Daoy (cell line): Measurements from ENCODE around the gene AJUBA. TPM values are rescaled to one million over a fixed set of nuclear protein-coding genes. Genes with fewer than 3 reads are reported as not detected.
"Not testable (repeated sequence)": the region's sequence is repeated elsewhere in the genome, so short reads cannot be mapped to it uniquely, and the experiment has no call there.

Experiments
- DNase-seq: peaks from one replicate; pipeline ENCODE4 v3.0.0-alpha.2; 2015; ENCODE audit warnings: low read depth
- total RNA-seq: library from RNA; depleted of rRNA; stranded (reverse); fragments of >200 nt; shearing (Covaris generic); gene quantifications from 2 replicates; pipeline ENCODE4 v1.2.3, GENCODE V29; 2014

The AJUBA gene
- total RNA-seq, 1 experiment from 2014 or later, result 70.2 TPM

DNA sequence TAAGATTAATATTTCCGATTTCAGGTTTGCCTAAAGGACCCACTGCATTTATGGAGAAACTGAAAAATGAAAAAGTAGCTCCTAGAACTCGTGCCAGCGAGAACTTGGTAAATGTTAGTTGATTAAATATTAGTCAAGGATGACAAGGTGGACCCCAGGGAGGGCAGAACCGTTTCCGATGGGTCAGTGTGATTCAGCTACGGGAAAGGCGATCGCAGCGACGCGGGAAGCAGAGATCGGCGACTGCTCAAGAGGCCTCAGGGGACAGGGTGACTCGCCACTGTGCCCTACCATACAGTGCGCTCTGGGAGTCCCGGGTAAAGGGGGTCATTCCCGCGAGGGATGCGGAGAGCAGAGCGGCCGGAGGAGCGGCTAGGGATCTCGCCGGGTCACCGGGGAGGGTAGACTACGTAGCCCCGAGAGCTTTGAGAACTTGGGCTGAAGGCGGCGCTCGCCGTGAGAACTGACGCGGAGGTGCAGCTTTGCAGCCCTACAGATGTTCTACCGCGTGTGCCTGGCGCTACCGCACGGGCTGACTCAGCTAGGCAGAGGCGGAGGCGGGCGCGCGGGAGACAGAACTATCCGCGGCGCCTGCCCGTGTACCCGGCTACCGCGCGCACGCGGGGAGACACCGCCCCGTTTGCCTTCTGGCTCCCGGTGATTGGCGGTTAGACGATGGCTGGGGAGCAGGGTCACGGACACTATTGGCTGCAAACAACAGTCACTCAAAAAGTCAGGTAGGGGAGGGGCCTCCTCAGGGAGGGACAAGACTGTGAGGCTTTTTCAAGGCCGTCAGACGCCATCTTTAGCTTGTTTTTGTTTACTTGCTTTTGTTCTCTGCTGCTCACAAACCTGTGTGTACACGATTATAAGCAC lies 24.4 kb upstream of the AJUBA start:
- peak; percentile 99 for DNase-seq

DNA sequence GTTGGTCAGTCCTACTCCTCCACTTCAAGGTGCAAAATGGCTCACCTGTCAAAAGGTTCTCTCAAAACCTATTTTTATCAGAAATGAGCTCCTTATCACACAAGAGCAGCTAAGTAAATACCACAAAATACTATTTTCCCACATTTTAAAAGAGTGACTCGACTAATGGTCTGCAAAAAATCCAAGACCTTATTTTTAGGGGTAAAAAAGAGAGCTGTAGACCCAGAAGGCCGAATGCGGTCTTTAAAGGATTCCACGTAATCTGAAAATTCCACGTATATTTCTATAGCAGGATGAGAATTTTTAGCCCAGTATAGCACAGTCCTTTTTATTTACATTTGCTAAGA lies 23.8 kb upstream of the AJUBA start:
- DNase-seq, result peak; percentile 15

DNA sequence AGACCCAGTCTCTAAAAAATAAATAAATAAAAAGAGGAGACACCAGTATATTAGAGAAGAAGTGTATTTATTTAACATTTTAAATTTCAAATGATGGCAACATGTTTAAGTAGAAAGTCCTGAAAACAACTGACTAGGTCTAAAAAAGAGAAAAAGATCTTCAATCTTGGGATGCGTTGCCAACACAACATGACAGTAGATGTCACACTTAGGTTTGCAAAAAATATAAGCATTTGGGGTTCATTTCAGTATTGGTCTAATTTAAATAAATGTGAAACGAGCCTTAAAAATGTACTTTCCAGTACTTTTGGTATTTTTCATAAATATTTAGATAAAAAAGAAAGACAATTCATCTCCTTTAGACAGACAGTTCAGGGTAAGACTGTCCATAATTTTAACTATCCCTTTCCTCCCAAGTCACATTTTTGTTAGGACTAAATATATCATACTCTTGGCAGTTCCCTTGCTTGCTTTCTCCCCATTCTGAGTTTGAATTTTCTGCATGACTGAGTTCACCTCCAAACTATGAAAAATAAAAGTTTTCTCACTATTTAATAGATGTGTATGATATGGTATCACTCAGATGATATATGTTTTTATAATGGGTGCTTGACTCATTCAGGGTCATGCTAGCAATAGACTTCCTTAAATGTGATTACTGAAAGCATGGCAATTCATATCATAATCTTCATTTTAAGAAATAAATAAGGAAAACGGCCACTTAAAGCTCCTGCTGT lies 23.3 kb upstream of the AJUBA start:
- no peak for DNase-seq

DNA sequence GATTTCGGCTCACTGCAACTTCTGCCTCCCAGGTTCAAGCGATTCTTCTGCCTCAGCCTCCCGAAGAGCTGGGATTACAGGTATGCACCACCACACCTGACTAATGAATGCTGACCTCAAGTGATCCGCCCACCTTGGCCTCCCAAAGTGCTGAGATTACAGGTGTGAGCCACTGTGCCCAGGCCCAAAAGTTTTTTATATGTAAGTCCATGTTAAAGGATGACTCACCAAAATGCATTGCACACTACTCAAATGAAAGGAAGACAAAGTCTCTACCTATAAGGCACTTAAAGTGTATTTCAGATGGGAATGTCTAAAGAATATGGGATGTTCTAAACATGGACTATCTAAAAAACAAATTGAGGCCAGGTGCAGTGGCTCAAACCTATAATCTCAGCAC lies 21.9 kb upstream of the AJUBA start:
- DNase-seq, result not testable (repeated sequence)

DNA sequence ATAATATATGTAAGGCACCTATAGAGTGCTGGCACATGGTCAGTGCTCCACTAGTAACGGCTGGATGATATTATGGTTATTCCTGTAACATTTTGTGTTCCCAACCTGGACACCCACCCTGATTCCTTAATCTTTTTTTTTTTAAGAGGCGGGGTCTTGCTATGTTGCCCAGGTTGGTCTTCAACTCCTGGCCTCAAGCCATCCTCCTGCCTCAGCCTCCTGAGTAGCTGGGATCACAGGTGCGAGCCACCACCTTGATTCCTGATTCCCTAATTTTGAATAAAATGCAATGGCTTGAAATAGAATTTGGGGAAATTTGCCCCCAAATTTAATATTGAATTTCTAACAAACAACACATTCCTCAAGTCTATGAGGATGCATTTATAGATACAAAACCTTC lies 20.2 kb upstream of the AJUBA start:
- no peak for DNase-seq

DNA sequence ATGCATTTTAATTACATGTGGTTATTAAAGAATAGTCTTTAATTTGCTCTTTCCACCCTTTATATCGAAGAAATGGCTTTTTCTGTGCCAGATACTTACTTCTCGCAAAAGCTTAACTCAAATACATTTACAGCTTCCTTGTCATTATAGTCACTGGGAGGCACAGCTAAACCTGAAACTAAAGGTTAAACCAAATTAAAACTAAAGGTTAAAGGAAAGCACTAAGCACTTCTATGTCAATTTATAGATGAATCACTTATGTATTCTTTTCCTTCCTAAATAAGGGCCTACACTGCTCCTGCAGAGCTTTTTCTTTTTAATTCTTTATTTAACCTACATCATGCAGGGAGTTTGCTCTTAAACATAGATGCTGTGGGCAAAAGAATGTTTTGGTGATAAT lies 18.5 kb upstream of the AJUBA start:
- DNase-seq, result no peak

DNA sequence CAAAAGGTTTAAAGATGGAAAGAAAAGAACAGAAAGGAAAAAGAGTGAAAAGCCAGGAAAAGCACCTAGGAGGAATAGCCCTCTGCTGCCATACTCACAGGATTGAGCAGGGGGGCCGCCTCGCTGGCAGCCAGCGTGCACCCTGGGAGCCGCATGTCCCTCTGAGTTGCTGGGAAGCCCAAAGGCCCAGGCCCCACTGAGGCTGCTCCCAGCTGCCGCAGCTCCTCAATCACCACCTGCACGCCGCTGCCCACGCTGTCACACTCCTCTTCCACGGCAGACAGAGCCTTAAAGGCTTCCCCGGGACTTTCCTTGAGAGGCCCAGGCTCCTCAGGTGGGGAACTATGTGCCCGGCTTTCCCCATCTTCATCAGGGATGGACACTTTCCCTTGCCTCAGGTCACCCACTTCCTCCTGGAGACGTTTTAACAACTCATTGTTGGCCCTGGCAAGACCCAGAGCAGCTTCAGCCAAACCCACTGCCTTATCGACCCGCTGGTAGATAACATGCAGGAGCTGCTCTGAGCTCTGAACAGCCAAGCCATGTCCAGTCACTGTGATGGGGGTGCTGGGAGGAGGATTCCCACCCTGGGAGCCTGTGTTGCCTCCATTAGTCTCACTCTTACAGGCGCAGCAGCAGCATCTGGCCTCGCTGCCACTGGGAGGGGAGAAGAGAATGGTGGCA lies 16.1 kb upstream of the AJUBA start:
- DNase-seq, result no peak

DNA sequence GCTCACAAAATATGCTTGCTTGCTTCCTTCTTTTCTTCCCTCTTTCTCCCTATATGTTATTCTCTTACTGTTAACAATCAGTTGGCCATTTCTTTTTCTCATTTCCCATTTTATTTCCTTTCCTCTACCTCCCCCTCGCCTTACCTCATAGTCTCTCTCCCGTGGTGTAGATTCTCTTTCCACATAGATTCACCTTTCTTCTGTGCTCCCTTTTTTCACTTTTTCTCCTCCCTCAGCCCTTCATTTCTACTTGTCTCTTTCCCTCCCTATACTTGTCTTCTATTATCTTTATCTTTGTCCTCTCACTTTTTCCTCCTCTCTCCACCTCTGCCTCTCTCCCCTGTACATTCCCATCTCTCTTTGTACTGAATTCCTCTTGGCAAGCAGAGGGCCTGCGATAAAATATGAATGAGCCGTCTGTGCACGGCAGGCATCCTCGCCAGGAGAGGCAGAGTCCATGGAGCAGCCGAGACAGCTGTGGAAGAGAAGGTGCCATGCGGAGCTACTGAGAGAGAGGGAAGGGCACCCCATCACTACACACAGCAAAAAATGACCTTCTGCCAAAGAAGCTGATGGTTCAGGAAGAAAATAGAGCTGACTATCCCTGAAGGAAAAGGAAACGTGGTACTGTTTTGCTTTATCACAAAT lies 15.4 kb upstream of the AJUBA start:
- DNase-seq, result no peak

DNA sequence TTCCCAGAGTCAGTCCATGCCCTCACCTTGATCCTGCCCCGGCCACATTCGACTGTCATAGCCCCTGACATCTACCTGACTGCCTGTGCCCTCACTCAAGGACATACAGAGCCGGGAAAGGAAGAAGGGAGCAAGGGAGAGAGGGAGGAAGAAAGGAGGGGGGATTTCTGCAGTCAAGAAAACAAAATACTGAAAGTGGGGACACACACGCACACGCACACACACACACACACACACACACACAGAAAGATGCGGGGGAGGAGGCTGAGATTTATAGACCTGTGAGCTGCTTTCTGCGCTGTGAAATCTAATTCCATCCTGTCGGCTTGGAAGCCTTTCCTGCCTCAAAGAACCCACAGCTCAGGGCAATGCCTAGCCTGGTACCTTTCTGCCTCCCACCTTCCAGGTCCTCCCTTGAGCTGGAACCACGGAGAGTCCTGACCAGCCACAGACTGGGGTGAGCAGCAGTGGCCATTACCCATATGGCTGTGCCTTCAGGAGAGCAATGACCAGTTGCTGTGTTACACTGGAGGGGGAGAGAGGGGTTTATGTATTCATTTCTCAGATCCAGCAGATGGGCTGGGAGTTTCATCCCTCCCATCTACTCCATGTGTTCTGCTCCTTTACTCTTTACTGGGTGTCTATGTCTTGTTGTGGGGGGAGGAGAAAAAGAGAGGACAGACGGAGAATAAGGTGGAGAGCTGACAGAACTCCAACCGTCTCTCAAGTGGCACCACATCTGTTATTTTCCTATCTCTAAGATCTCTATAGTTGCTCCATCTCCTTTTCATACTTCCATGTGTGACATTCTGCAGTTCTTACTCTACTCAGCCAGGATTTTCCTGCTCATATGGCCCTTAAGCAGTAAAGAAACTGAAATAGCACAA lies 14.7 kb upstream of the AJUBA start:
- DNase-seq, result no peak

DNA sequence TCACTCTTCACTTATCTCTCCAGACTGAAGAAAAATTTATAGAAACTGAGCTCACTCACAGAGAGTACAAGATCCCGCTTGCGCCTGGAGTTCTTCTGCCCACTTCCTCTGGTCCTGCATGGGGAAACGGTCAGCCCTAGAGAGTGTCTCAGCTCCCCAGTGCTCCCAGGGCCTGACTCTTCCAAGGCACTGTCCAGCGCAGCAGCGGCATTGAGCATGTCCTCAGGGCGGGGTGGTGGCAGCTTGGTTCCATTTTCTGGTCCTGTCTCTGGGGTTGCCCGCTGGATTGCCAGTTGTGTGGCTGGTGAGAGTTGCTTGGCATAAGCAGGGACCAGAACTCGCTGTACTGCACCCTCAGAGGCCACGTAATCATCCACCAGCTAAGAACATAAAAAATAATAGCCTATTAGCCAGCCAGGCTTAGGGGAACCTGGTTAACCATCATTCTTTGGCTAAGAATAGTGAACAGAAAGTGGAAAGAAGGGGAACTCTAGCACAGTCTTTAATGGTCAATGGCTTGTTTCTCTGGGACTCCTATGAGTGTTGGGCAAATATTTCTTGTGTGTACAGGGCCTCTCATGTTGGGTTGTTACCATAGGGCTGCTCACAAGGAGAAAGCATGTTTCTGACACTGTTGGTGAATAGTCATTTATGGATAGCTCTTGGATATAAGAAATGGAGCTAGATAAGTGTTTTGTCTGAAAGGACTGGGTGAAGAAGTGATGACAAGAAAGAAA lies 13.7 kb upstream of the AJUBA start:
- no peak for DNase-seq

DNA sequence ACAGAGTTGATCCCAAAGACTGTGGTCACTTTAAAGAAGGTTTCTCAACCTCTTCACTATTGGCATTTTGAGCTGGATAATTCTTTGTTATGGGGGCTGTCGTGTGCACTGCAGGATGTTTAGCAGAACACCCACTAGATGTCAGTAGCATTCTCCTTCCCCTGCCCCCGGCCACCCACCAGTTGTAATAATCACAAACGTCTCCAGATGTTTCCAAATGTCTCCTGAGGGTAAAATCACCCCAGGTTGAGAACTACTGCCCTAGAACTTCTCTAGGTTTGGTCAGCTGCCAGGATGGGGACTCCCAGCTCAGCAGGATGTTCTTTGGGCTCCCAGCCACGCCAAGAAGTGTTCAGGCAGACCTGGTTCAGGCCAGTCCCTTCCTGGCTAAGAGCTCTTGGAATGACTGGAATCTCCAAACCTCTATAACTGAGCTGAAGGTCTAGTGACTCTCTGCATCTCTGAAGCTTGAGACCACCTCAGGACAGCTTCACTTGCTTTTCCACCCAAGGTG lies 12.5 kb upstream of the AJUBA start:
- peak; percentile 48 for DNase-seq

DNA sequence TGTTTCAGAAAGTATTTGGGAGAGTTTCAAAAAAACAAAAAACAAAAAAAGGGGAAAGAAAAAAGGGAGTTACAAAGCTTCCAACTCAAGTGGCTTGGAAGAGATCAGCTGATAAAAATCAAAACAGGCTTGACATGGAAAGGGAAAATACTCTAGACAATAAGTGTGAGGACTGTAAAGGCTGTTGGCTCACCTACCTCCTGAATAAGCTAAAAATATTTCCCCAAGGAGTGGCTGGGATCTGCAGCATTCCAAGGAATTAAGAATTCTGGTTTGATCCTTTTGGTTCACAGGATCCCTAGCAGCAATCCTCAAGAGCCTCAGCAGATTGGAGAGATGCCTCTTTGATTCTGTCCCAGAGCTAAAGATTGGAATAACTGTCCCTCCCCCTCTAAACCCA lies 11.2 kb upstream of the AJUBA start:
- DNase-seq, result no peak

DNA sequence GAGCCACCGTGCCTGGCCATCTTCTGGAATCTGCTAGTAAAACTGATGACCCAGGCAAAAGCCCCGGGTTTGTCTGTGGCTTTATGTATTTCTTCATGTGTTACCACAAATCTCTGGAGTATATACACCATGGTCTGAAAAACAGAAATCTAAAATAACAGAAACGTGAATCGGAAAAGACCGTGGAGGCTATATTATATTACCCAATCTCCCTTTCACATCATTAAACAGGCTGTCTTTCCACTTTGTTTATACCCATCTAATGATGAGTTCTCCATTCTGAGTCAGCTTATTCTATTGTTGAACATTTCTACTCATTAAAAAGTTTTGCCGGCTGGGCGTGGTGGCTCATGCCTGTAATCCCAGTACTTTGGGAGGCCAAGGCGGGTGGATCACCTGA lies 9.5 kb upstream of the AJUBA start:
- DNase-seq, result no peak

DNA sequence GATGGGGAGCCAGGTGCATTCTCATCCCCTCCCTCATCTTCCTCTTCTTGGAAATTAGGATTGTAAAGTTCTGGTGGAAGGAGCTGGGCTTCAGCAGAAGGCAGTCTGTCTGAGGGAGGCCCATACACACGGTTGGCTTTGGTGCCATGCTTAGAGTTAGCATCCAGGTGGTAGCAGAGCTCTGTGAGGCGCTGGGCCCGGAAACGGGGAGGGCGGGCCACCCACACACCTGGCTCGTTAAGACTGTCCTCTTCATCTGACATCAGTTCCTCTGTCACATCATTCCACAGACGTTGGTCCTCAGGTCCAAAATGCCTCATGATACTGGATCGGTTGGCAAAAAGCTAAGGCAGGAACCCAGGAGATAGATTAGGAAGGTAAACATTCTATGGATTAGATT lies 4.9 kb upstream of the AJUBA start:
- DNase-seq, result no peak

DNA sequence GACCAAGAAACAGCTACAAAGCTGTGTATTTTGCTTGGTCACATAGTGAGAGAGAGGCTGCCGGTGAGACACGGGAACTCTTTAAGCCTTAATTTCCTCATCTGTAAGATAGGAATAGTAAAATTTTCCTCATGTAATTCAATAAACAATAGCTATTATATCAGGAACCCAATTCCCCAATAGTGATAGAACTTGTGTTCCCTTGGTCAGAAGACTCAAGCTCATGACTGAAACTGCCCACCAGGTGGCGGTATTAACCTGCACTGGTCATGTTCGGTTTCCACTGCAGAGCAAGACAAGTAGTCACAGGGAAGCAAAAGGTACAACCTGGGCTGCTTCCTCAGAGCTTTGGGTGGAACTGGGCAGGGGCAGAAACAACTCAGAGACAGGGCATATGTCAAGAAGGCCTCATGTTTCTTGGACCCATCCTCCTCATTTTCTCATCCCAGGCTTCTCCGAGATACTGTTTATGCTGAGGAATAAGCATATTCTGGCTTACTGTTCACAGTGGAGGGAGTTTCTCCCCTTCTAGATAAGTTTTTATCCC lies 4.2 kb upstream of the AJUBA start:
- DNase-seq, result peak; percentile 84

DNA sequence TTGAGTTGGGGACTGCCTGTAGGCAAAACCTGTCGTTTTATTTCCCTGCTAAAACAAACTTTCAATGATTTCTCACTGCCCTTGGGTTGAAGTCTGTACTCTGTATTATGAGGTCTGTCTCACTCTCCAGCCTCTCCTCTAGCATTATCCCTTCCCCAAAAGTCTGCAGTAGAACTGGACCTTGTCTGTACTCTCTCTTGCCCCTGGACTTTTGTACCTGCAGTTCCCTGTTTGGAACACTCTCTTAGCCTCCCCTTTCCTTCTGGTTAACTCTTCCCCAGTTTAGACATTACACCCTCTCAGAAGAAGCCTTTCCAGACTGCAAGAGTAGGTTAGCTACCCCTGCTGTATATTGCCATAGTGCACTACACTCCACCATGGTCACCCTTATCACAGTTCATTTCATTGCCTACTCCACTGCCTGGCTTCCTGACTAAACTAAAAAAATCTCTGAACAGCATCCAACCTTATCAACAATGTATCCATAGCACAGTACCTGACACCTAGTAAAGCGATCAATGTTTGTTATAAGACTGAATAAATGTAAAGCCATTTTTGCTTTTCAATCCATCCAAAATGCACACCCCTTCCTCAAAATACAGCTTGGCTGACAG lies 3.6 kb upstream of the AJUBA start:
- DNase-seq, result no peak

DNA sequence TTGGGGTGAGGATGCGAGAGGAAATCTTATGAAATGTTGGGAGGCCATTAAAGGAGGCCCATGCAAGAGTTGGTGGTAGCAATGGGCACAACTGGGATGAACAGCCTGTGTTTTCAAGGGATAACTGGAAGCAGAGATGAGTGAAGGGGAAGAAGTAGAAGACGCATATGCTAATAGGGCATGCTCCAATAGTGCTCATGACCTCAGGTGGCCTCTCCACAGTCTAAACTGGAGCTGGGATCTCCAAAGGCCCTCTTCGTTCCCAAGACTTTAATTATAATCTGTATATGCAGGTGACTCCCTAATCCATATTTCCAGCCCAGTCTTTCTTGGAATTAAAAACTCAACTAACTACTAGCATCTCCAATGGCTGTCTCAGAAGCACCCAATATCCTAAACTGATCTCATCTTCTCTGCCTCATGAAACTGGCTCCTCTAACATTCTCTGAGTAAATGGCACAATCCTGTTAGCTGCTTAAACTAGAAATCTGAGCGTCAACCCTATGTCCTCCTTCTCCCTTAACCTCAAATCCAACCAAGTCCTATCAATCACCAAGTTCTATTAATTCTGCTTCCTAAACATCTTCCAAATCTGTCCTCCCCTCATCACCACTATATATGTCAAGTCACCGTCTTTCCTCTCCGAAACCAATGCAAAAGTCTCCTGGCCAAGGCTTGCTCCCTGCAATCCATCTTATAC lies 2.8 kb upstream of the AJUBA start:
- DNase-seq, result no peak

DNA sequence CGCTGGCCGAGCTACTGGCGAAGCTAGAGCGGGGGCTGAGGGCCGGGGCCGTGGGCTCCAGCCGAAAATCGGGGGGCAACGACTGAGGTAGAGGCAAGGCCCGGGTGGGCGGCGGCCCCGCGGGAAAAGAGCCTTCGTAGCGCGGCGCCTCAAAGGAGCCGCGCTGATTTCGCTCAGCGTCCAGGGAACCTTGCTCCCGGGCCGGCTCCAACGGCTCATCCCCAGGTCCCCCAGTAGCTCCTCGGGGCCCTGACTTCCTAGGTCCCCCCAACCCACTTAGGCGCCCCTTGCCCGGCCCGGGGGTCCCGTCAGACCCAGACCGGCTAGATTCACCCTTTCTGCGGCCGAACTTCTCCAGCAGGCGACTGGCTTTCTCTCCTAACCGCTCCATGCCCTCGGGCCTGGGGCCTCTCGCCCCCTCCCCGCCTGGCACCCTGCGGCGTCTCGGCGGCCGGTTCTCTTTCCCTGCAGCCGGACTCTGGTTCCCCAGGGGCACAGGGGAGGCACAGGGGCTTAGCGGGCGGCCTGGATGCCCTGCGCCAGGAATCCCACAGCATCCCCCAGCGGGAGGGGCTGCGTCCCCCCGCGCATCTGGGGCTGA lies 375 bp downstream of the AJUBA start:
- no peak for DNase-seq
